ENCODE results near the gene CCDC51. TPM values are rescaled to one million over a fixed set of nuclear protein-coding genes. Genes with fewer than 3 reads are reported as not detected.

CCDC51 gene
- total RNA-seq, 2 donors from 2014 or later = 13.0 to 23.3 TPM

DNA sequence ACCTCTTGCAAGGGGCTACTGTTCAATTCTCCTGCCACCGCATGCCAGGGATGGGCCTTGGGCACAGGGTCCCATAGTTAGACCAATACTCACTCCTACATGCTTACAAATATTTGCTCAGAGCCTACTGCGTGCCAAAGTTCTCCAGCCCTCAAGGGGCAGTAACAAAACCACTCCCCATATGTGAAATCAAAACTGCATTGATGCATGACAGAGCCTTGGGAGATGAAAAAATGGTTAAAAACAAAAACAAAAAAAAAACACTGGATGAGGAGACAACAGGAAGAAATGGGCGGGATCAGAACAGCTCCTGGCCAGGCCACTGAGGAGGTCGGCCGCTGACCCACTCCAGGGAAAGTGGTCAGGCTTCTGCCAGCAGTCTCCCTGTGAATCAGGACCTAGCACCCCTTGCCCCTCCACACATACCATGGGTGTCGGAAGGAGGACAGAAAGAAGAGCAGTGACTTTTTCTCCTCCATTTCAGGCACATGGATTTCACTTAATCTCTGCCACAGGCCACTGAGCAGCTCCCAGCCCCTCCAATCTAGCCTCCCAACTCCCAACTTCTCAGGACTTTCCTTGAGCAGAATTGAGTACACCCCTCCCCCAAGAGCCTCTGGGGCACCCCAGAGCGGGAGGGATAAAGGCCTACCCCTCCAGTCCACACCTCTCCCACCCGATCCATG is 12.8 kb downstream of the CCDC51 start:
- ATAC-seq = no peak
- H3K27ac Mint-ChIP-seq = no peak overlapping the region
- no peaks in the 10 kb centered on the region for H3K27me3 Mint-ChIP-seq
- peaks cover 0 to 10% of the 10 kb centered on the region in 2 donors for H3K4me1 Mint-ChIP-seq (ENCODE audit: low read depth in 2 of 2)
- DNase-seq (ENCODE audit: low spot score) = no peak
- H3K4me3 Mint-ChIP-seq = peak overlapping the region; percentile 20
- H3K9me3 Mint-ChIP-seq = no peaks in the 10 kb centered on the region
- no peaks in the 10 kb centered on the region for H3K36me3 Mint-ChIP-seq

DNA sequence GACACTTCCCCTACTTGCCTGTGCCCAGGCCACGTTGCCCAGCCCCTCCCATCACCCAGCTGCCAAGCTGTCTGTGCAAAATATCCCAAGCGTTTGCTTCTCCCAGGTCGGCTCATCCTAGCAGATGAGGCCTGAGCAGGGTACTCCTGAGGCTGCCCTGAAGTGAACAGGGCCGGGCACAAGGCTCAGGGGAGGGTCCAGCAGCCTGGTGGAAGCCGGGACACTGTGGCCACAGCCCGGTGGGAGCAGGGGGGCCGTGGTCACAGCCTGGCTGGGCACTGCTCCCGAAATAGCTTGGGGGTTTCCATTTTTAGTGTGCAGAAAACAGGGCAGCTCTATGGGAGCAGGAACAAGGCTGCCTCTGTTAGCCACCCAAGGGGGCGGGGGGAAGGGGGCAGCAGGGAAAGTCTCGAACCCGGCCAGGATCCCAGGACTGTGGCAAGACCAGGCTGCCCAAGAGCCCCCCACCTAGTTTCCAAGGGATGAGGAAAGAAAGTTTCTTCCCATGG is 13.5 kb downstream of the CCDC51 start:
- Mint-ChIP-seq H3K27ac (no peak overlapping the region), H3K27me3 (no peaks in the 10 kb centered on the region), H3K4me1 (ENCODE audit: low read depth in 2 of 2) (peaks cover 0 to 6% of the 10 kb centered on the region in 2 donors), H3K4me3 (no peak overlapping the region), H3K36me3 (no peaks in the 10 kb centered on the region), H3K9me3 (no peaks in the 10 kb centered on the region)
- DNase-seq (ENCODE audit: low spot score) (no peak), ATAC-seq (no peak)

DNA sequence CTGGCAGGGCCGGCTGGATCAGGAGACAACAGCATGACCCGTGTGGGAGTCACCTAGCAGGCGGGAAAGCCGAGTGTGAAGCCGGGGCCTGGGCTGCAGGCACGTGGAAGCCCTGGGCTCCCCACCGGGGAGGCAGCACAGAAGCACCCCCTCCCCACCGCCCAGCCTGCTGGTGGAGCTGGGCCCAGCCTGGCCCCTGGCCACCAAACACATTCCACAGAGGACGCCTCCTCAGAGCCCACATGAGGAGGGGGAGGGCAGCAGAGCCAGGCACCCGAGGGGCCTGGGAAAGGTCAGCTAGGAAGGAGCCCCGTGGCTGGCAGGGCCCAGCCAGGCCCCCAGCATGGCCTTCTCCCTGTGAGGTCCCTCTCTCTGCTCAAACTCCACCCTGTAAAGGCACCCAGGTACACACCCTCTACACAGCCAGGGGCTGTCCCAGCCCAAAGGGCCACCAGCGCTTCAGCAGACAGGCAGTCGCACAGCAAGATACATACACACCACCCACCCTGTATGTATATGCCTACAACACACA is 14.6 kb downstream of the CCDC51 start:
- DNase-seq (ENCODE audit: low spot score) (no peak), ATAC-seq (no peak)
- Mint-ChIP-seq H3K4me1 (ENCODE audit: low read depth in 2 of 2) (no peaks in the 10 kb centered on the region), H3K4me3 (no peak overlapping the region), H3K36me3 (no peaks in the 10 kb centered on the region), H3K27ac (no peak overlapping the region), H3K27me3 (no peaks in the 10 kb centered on the region), H3K9me3 (no peaks in the 10 kb centered on the region)

DNA sequence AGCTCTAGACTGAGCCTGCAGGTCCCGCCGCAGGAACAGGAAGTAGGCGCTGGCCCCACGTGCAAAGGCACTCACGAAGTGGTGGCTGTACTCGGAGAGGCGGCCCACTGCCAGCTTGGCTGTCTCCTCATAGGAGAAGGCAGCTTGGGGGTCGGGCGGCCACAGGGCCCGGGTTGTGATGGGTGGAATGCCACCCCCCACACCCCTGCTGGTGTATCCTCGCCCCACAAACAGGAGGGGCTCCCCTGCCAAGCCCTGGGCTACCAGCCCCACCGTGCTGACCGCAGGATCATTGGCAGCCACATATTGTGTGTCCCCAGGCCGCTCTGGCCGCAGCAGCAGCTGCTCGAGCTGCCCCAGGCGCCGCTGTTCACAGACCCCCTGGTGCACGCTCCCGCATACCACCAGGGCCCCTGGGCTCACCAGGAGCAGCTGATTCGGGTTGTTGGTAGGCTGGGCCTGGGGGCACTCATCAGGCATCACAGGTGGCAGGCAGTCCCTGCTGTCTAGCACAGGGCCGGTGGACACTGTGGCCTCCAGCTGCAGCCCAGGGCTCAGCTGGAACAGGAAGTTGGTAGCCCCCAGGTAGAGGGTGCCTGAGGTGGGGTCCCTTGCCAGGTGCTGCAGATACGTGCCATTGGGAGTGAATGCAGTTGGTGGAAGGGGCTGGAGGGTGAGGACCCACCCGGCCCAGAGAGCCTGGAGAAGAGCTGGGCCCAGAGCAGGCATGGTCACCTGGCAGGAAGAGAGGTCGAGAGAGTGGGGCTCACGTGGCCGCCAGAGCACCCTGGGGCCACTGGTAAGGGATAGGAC is 15.8 kb downstream of the CCDC51 start:
- no peak overlapping the region for H3K27ac Mint-ChIP-seq
- no peak overlapping the region for H3K4me3 Mint-ChIP-seq

DNA sequence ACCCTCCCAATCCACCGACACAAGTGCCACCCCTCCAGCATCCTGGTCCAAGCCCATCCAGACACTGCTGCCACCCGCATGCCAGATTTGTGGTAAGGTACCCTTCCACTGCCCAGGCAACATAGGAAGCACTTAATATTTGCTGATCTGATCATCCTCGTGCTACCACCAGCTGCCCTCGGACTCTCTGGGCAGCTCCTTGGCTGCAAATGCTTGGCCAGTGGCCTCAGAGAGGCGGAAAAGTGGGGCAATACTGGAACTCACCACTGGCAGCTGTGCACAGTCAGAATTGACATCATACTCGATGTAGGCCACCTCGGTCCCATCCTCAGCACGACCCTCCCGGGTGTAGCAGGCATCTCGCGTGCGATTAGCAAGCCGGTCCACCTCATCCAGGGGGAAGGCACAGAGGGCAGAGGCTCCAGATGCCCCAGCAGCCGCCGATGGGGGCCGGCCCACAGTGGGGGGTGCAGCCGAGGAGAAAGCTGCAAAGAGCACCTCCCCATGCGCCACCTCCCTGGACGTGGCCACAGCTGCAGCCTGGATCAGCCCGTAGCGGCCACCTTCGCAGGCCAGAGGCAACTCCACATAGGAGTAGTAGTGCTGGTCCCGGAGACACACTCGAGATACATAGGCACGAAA is 16.6 kb downstream of the CCDC51 start:
- no peak overlapping the region for H3K4me3 Mint-ChIP-seq
- no peaks in the 10 kb centered on the region for H3K9me3 Mint-ChIP-seq
- H3K4me1 Mint-ChIP-seq (ENCODE audit: low read depth in 2 of 2) = no peaks in the 10 kb centered on the region
- DNase-seq (ENCODE audit: low spot score) (no peak), ATAC-seq (no peak)
- no peaks in the 10 kb centered on the region for H3K27me3 Mint-ChIP-seq
- H3K27ac Mint-ChIP-seq = no peak overlapping the region
- no peaks in the 10 kb centered on the region for H3K36me3 Mint-ChIP-seq

More for the DNA sequence above, 15.8 kb downstream of the CCDC51 start:
- H3K36me3 Mint-ChIP-seq = no peaks in the 10 kb centered on the region
- no peaks in the 10 kb centered on the region for H3K4me1 Mint-ChIP-seq (ENCODE audit: low read depth in 2 of 2)
- no peaks in the 10 kb centered on the region for H3K9me3 Mint-ChIP-seq
- DNase-seq (ENCODE audit: low spot score) (no peak), ATAC-seq (no peak)
- no peaks in the 10 kb centered on the region for H3K27me3 Mint-ChIP-seq

DNA sequence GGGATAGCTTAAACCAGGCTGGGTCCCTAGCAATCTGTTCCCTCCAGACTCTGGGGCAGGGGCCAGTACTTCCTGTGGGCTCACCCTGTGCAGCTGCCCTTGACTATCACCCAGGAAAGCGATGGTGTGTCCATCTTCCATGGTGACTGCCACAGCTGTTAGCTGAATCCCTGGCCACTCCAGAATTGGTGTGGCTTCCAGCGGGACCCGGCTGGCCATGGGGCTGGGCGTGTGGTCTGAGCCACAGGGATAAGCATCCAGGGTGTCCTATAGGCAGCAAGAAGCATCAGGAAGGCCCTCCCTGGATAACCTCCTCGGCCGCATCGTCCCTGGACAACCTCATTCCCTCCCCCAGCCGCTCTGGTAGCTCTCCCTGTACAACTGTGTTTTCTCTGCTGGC is 17.2 kb downstream of the CCDC51 start:
- no peak overlapping the region for H3K4me3 Mint-ChIP-seq
- no peaks in the 10 kb centered on the region for H3K27me3 Mint-ChIP-seq
- no peaks in the 10 kb centered on the region for H3K9me3 Mint-ChIP-seq
- no peaks in the 10 kb centered on the region for H3K4me1 Mint-ChIP-seq (ENCODE audit: low read depth in 2 of 2)
- no peak for DNase-seq (ENCODE audit: low spot score)
- H3K27ac Mint-ChIP-seq = no peak overlapping the region
- no peak for ATAC-seq
- no peaks in the 10 kb centered on the region for H3K36me3 Mint-ChIP-seq

DNA sequence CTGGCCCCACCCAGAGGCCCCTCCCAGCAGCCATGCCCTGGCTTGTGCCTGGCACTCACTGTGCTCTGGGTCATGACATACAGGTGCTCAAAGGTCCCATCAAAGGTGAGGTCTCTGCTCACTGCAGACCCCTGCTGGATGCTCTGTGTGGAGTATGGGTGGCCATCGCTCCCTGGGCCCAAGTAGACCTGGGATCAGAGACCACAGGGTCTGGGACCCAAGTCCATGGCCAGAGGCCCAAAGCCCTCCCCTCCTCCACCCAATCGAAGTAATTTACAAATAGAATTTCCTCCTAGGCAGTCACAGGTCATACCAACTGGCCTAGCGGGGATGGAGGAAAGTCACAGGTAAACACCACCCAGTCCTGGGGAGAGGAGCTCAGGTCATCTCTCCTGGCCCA is 17.6 kb downstream of the CCDC51 start:
- Mint-ChIP-seq H3K27ac (no peak overlapping the region), H3K4me3 (no peak overlapping the region), H3K27me3 (no peaks in the 10 kb centered on the region), H3K9me3 (no peaks in the 10 kb centered on the region), H3K36me3 (no peaks in the 10 kb centered on the region), H3K4me1 (ENCODE audit: low read depth in 2 of 2) (no peaks in the 10 kb centered on the region)
- no peak for ATAC-seq
- no peak for DNase-seq (ENCODE audit: low spot score)

DNA sequence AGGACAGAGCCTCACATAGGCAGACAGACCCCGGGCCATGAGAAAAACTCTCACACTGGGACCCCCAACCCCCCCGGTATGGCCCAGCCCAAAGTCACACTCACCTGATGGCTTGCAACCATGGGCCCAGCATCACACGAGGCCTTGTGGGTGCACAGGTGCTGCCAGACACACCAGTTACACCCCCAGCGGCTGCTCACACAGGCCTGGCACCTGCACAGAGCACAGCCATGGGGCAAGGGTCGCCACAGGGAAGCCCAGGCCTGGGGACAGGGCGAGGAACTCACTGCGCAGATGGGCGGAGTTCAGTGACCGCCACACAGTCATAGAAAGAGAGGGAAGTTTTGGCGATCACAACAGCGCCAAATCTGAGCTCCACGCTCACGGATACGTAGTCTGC is 19.4 kb downstream of the CCDC51 start:
- Mint-ChIP-seq H3K9me3 (no peaks in the 10 kb centered on the region), H3K27me3 (no peaks in the 10 kb centered on the region), H3K4me1 (ENCODE audit: low read depth in 2 of 2) (no peaks in the 10 kb centered on the region), H3K4me3 (no peak overlapping the region), H3K27ac (no peak overlapping the region), H3K36me3 (no peaks in the 10 kb centered on the region)
- no peak for DNase-seq (ENCODE audit: low spot score)
- ATAC-seq = no peak

DNA sequence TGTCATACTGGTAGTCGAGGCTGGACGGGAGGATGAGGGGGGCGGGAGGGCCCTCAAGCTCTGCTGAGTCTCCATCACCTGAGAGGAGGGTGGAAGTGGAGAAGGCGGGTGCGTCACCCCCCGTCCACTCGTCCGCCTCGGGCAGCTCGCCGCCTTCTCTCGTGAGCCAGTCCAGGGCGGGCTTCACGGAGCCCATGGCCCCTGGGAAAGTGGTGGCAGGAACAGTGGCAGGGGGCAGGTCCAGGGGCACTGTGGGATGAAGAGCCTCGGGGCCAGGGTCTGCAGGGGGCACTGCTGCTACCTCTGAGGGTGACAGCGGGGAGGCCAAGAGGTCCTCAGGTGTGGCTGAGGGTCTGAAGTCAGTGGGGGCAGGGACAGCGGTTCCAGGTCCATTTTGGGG is 20.3 kb downstream of the CCDC51 start:
- ATAC-seq = no peak
- Mint-ChIP-seq H3K9me3 (no peaks in the 10 kb centered on the region), H3K27ac (no peak overlapping the region), H3K4me3 (no peak overlapping the region), H3K36me3 (no peaks in the 10 kb centered on the region), H3K4me1 (ENCODE audit: low read depth in 2 of 2) (no peaks in the 10 kb centered on the region), H3K27me3 (no peaks in the 10 kb centered on the region)
- DNase-seq (ENCODE audit: low spot score) = no peak

DNA sequence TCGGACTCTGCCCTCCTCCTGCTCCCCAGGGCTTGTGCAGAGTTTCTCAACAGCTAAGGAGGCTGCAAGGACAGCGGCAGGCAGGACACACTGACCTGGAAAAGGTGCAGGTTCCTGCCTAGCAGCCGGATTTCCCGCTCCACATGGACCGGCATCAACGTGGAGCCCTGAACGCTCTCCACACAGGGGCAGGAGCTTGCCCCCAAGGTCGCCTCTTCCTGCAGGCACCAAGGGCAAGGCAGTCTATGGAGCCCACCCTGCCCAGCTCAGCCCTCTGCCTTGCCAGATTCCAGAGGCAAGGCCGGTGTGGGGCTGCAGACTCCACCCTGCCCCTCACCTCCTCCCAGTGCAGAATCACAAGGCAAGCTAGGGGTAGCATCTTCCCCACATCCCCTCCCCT is 20.8 kb downstream of the CCDC51 start:
- ATAC-seq = no peak
- H3K4me1 Mint-ChIP-seq (ENCODE audit: low read depth in 2 of 2) = no peaks in the 10 kb centered on the region
- no peak overlapping the region for H3K27ac Mint-ChIP-seq
- no peak overlapping the region for H3K4me3 Mint-ChIP-seq
- no peaks in the 10 kb centered on the region for H3K9me3 Mint-ChIP-seq
- no peaks in the 10 kb centered on the region for H3K27me3 Mint-ChIP-seq
- DNase-seq (ENCODE audit: low spot score) = no peak
- no peaks in the 10 kb centered on the region for H3K36me3 Mint-ChIP-seq

DNA sequence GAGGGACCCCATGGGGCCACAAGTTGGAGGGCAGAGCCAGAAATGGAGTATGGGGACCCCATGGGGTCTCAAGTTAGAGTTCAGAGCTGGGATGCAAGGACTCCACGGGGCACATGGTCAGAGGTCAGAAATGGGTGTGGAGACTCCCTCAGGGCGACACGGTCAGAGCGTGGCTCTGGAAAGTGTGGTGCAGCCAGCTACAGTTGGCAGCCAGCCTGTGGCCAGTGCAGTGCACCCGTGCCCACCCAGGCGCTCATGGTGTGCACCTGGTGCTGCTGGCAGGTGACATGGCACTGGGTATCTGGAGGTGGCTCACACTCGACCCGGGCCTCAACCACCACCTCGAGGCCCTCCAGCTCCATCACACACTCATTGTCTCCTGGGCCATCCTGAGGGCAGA is 21.3 kb downstream of the CCDC51 start:
- Mint-ChIP-seq H3K27ac (no peak overlapping the region), H3K4me1 (ENCODE audit: low read depth in 2 of 2) (no peaks in the 10 kb centered on the region), H3K4me3 (no peak overlapping the region), H3K36me3 (no peaks in the 10 kb centered on the region), H3K27me3 (no peaks in the 10 kb centered on the region), H3K9me3 (no peaks in the 10 kb centered on the region)
- DNase-seq (ENCODE audit: low spot score) (no peak), ATAC-seq (no peak)

DNA sequence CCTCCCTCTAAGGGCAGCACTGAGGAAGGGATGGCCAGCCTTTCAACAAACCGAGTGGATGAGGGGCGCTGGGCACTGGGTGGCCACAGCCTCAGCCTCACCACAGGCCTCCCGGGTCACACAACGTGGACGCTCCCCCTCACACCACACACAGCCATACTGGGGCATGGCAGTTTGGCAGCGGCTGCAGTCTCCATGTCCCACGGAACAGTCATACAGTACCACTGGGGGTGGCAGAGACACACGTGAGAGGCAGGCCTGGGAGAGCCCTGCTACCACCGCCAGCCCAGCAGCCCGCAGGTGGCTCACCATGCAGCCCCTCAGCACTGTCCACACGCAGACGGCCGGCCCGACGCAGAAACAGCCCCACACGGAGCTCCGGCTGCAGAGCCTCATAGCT is 21.8 kb downstream of the CCDC51 start:
- Mint-ChIP-seq H3K4me3 (no peak overlapping the region), H3K9me3 (no peaks in the 10 kb centered on the region), H3K4me1 (ENCODE audit: low read depth in 2 of 2) (no peaks in the 10 kb centered on the region), H3K36me3 (no peaks in the 10 kb centered on the region), H3K27ac (no peak overlapping the region), H3K27me3 (no peaks in the 10 kb centered on the region)
- no peak for DNase-seq (ENCODE audit: low spot score)
- no peak for ATAC-seq

DNA sequence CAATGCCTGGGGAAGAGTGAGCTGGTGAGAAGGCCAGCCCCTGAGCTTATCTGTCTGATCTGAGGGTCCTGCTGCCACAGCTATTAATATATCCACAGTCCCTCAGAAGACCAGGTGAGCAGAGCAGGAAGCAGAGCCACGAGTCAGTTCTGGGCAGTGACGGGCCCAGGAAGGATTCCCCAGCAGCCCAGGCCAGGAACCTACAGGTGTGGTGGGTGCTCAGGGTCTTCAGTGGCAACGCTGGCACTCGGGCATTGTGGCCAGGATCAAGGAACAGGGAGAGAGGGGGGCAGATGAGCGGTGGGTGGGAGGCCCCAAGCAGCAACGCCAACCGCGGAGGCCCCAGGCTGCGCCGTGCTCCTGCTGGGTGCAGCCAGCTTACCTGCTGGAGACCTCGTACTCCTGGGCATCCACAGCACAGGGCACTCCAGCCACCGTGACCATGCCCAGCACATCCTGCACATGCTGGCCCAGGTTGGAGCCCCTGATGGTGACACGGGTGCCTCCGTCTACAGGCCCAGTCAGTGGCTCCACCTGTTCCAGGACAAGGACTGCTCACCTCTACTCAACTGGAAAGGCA is 22.3 kb downstream of the CCDC51 start:
- no peaks in the 10 kb centered on the region for H3K4me1 Mint-ChIP-seq (ENCODE audit: low read depth in 2 of 2)
- DNase-seq (ENCODE audit: low spot score) = no peak
- no peak for ATAC-seq
- no peaks in the 10 kb centered on the region for H3K9me3 Mint-ChIP-seq
- no peak overlapping the region for H3K4me3 Mint-ChIP-seq
- no peaks in the 10 kb centered on the region for H3K36me3 Mint-ChIP-seq
- no peaks in the 10 kb centered on the region for H3K27me3 Mint-ChIP-seq
- H3K27ac Mint-ChIP-seq = no peak overlapping the region

DNA sequence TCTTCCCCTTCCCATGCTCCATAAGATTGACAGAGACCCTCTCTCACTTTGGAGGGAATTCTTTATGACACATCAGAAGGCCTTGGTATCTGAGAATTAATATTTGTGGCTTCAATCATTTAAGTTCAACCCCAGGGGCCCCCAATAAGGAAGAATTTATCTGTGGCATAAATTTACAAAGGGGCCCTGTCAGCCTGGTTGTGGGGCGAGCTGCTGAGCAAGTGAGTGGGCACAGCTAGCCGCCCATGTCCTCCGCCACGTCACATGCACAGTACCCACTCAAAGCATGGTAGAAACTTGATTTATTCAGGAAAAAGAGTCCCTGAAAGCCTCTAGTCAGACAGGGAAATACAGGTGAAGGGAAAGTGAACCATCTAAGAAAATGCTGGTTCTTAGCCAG is 23.4 kb downstream of the CCDC51 start:
- Mint-ChIP-seq H3K27ac (no peak overlapping the region), H3K4me1 (ENCODE audit: low read depth in 2 of 2) (no peaks in the 10 kb centered on the region)

More for the DNA sequence above, 23.4 kb downstream of the CCDC51 start:
- DNase-seq (ENCODE audit: low spot score) (no peak), ATAC-seq (no peak)
- Mint-ChIP-seq H3K36me3 (no peaks in the 10 kb centered on the region), H3K9me3 (no peaks in the 10 kb centered on the region), H3K4me3 (no peak overlapping the region), H3K27me3 (no peaks in the 10 kb centered on the region)
